Measurements from ENCODE around the gene EDIL3. TPM values are rescaled to one million over a fixed set of nuclear protein-coding genes. Genes with fewer than 3 reads are reported as not detected.

The EDIL3 gene
- total and polyA plus RNA-seq, 2 of the 8 experiments (the other 6 are each of a cell fraction or from before 2014, with no cell fraction given): 14.7 to 47.2 TPM

GRCh38 chr5:84285641-84286637 lies 98.7 kb downstream of the EDIL3 start (continued):
- TF ChIP-seq POLR2A (IDR thresholded peaks at IDR 0.05; ENCODE audit: control extremely low read depth in 1 of 2, low read depth in 2 of 2, low read length in 2 of 2) (no peak), CEBPB (IDR thresholded peaks at IDR 0.05; ENCODE audit: low read depth, low read length) (no peak), CHD1 (IDR thresholded peaks at IDR 0.05; ENCODE audit: low read depth, low read length) (no peak), CBX8 (IDR thresholded peaks at IDR 0.05; ENCODE audit: borderline replicate concordance, low read depth, low read length) (no peak), KDM1A (IDR thresholded peaks at IDR 0.05; ENCODE audit: borderline replicate concordance, low read length) (no peak)

Data from H1 (cell line).